Measurements from ENCODE around the gene RASAL2. TPM values are rescaled to one million over a fixed set of nuclear protein-coding genes. Genes with fewer than 3 reads are reported as not detected.

RASAL2 gene
- total RNA-seq, 1 donor from 2014 or later, result 45.8 TPM

- intact Hi-C loops (cut with DNase I), result loop anchor here (10.0 kb wide), 1 partner anchor 449 kb away; no protein-coding TSS in a partner anchor
- peak; percentile 63 for DNase-seq (ENCODE audit: low spot score)
These were observed 409.4 kb downstream of the RASAL2 start for GRCh38 chr1:178503316-178503715.

- DNase-seq (ENCODE audit: low spot score), result peak; percentile 27
- intact Hi-C loops (cut with DNase I), result loop anchor here (10.0 kb wide), 1 partner anchor 449 kb away; no protein-coding TSS in a partner anchor
These were observed 409.9 kb downstream of the RASAL2 start for GRCh38 chr1:178503849-178504248.

GRCh38 chr1:178504286-178504685 is 410.4 kb downstream of the RASAL2 start:
- no peak for DNase-seq (ENCODE audit: low spot score)
- intact Hi-C loops (cut with DNase I), result loop anchor here (10.0 kb wide), 1 partner anchor 449 kb away; no protein-coding TSS in a partner anchor

GRCh38 chr1:178506177-178506576 is 412.3 kb downstream of the RASAL2 start:
- DNase-seq (ENCODE audit: low spot score), result peak; percentile 62
- intact Hi-C loops (cut with DNase I), result loop anchor here (10.0 kb wide), 1 partner anchor 451 kb away; no protein-coding TSS in a partner anchor

GRCh38 chr1:178506669-178507068 is 412.8 kb downstream of the RASAL2 start:
- intact Hi-C loops (cut with DNase I), result loop anchor here (10.0 kb wide), 1 partner anchor 452 kb away; no protein-coding TSS in a partner anchor

GRCh38 chr1:178509414-178510007 is 415.6 kb downstream of the RASAL2 start:
- DNase-seq (ENCODE audit: low spot score), result peak; percentile 63
- intact Hi-C loops (cut with DNase I), result loop anchor here (10.0 kb wide), 1 partner anchor 455 kb away; no protein-coding TSS in a partner anchor

More at GRCh38 chr1:178506669-178507068, 412.8 kb downstream of the RASAL2 start:
- peak; percentile 55 for DNase-seq (ENCODE audit: low spot score)

GRCh38 chr1:178510155-178510554 is 416.3 kb downstream of the RASAL2 start:
- intact Hi-C loops (cut with DNase I), result no loop called here
- DNase-seq (ENCODE audit: low spot score), result no peak

GRCh38 chr1:178512566-178513277 is 418.8 kb downstream of the RASAL2 start, which contains the start of gene TEX35:
Gene TEX35, plus strand, starts transcription at chr1:178513109. Its CDS starts 80 bp downstream, at chr1:178513189.
- DNase-seq (ENCODE audit: low spot score), result peak; percentile 73
- intact Hi-C loops (cut with DNase I), result no loop called here

- DNase-seq (ENCODE audit: low spot score), result peak; percentile 75
- intact Hi-C loops (cut with DNase I), result no loop called here
These were observed 419.5 kb downstream of the RASAL2 start for GRCh38 chr1:178513278-178513983.

- DNase-seq (ENCODE audit: low spot score), result no peak
- intact Hi-C loops (cut with DNase I), result no loop called here
These were observed 422.2 kb downstream of the RASAL2 start for GRCh38 chr1:178516110-178516509.

- peak; percentile 17 for DNase-seq (ENCODE audit: low spot score)
- intact Hi-C loops (cut with DNase I), result no loop called here
These were observed 425.0 kb downstream of the RASAL2 start for GRCh38 chr1:178518894-178519293.

- intact Hi-C loops (cut with DNase I), result no loop called here
- peak; percentile 60 for DNase-seq (ENCODE audit: low spot score)
These were observed 426.9 kb downstream of the RASAL2 start for GRCh38 chr1:178520803-178521202.

GRCh38 chr1:178521241-178521640 is 427.3 kb downstream of the RASAL2 start:
- peak; percentile 64 for DNase-seq (ENCODE audit: low spot score)
- intact Hi-C loops (cut with DNase I), result no loop called here

GRCh38 chr1:178527117-178527516 is 433.2 kb downstream of the RASAL2 start:
- intact Hi-C loops (cut with DNase I), result no loop called here
- DNase-seq (ENCODE audit: low spot score), result no peak

GRCh38 chr1:178528228-178528952 is 434.5 kb downstream of the RASAL2 start:
- intact Hi-C loops (cut with DNase I), result no loop called here
- DNase-seq (ENCODE audit: low spot score), result no peak

- intact Hi-C loops (cut with DNase I), result no loop called here
These were observed 435.0 kb downstream of the RASAL2 start for GRCh38 chr1:178528953-178529335.

GRCh38 chr1:178529364-178530036 is 435.6 kb downstream of the RASAL2 start:
- intact Hi-C loops (cut with DNase I), result no loop called here
- no peak for DNase-seq (ENCODE audit: low spot score)

More at GRCh38 chr1:178528953-178529335, 435.0 kb downstream of the RASAL2 start:
- no peak for DNase-seq (ENCODE audit: low spot score)

GRCh38 chr1:178530037-178530402 is 436.1 kb downstream of the RASAL2 start:
- intact Hi-C loops (cut with DNase I), result no loop called here
- DNase-seq (ENCODE audit: low spot score), result no peak

GRCh38 chr1:178530502-178530901 is 436.6 kb downstream of the RASAL2 start:
- intact Hi-C loops (cut with DNase I), result no loop called here
- DNase-seq (ENCODE audit: low spot score), result no peak

Data from cardiac septum (tissue), 1 donor.